ENCODE data around the gene GIT1.

GRCh38 chr17:29622337-29623282, 33.2 kb upstream of the GIT1 start, which contains the start of gene CORO6:
- TF ChIP-seq CTCF (IDR thresholded peaks at IDR 0.05; ENCODE audit: insufficient read depth, low read length, poor library complexity, severe bottlenecking): no peak
- TF ChIP-seq EZH2phosphoT487 (conservative IDR thresholded peaks at IDR 0.05; ENCODE audit: low read length): no peak
